Activated CD8-positive, alpha-beta memory T cell treated with anti-CD3 and anti-CD28 coated beads for 48 hours (primary cell): ENCODE data around the gene U2SURP.

Experiments
- DNase-seq, 3 experiments: peaks; one replicate each; pipeline ENCODE4 v3.0.0-alpha.2; 2020; ENCODE audit warnings: low read depth in 2 of 3, low spot score in 2 of 3

Gene U2SURP

GRCh38 chr3:143001369-143002082 lies at the start of gene U2SURP:
TSS of gene U2SURP (plus strand) at chr3:143001570. CDS start at chr3:143001629, 59 bp downstream.
- peak; percentile 51 to 79 (median 69) for DNase-seq

GRCh38 chr3:142951794-142952193 lies 49.6 kb upstream of the U2SURP start:
- no peak for DNase-seq

GRCh38 chr3:142952272-142953193 lies 48.8 kb upstream of the U2SURP start:
- no peak for DNase-seq

- no peak for DNase-seq
These were observed 47.9 kb upstream of the U2SURP start for GRCh38 chr3:142953443-142953842.

- DNase-seq, result no peak
These were observed 42.7 kb upstream of the U2SURP start for GRCh38 chr3:142958707-142959106.

- no peak for DNase-seq
These were observed 41.0 kb upstream of the U2SURP start for GRCh38 chr3:142960322-142960850.

GRCh38 chr3:142961539-142961938 lies 39.8 kb upstream of the U2SURP start:
- DNase-seq, result no peak

GRCh38 chr3:142962175-142962519 lies 39.2 kb upstream of the U2SURP start:
- no peak for DNase-seq

GRCh38 chr3:142962520-142963233 lies 38.7 kb upstream of the U2SURP start:
- no peak for DNase-seq

GRCh38 chr3:142963234-142963515 lies 38.2 kb upstream of the U2SURP start:
- no peak for DNase-seq

- DNase-seq, result peak in 1 of 3 experiments; percentile 8
These were observed 37.6 kb upstream of the U2SURP start, which contains the start of gene PAQR9 for GRCh38 chr3:142963516-142964448. TSS of gene PAQR9 (minus strand) at chr3:142963674. CDS start at chr3:142963336, 338 bp downstream.

- no peak for DNase-seq
These were observed 35.8 kb upstream of the U2SURP start for GRCh38 chr3:142965581-142965980.

- no peak for DNase-seq
These were observed 34.6 kb upstream of the U2SURP start for GRCh38 chr3:142966808-142967207.

GRCh38 chr3:142968319-142969025 lies 32.9 kb upstream of the U2SURP start:
- DNase-seq, result no peak

GRCh38 chr3:142971431-142971830 lies 29.9 kb upstream of the U2SURP start:
- DNase-seq, result no peak

- no peak for DNase-seq
These were observed 29.1 kb upstream of the U2SURP start for GRCh38 chr3:142972092-142972753.

- DNase-seq, result no peak
These were observed 28.0 kb upstream of the U2SURP start for GRCh38 chr3:142973217-142974009.

- DNase-seq, result no peak
These were observed 25.9 kb upstream of the U2SURP start for GRCh38 chr3:142975316-142975995.
